Neural crest cell (in vitro differentiated cells): Measurements from ENCODE around the gene RBSN. TPM values are rescaled to one million over a fixed set of nuclear protein-coding genes. Genes with fewer than 3 reads are reported as not detected.

Experiments
- DNase-seq: peaks from one replicate; pipeline ENCODE4 v3.0.0; 2021; ENCODE audit warnings: low read depth, mixed read lengths, low spot score
- H3K27ac Mint-ChIP-seq: one replicate; pipeline ENCODE4 v1.8.0; 2021; ENCODE audit warnings: mild to moderate bottlenecking, mixed read lengths; ENCODE audit not compliant: unreplicated experiment
- H3K27me3 Mint-ChIP-seq: 2 replicates; pipeline ENCODE4 v1.8.0; 2021; ENCODE audit warnings: low read depth, mild to moderate bottlenecking, mixed read lengths
- H3K36me3 Mint-ChIP-seq: 2 replicates; pipeline ENCODE4 v1.8.0; 2021; ENCODE audit warnings: low read depth, mild to moderate bottlenecking, mixed read lengths
- H3K4me1 Mint-ChIP-seq: 2 replicates; pipeline ENCODE4 v1.8.0; 2021; ENCODE audit warnings: mixed read lengths
- H3K4me3 Mint-ChIP-seq: one replicate; pipeline ENCODE4 v1.8.0; 2021; ENCODE audit warnings: mild to moderate bottlenecking, mixed read lengths
- H3K9me3 Mint-ChIP-seq: 2 replicates; pipeline ENCODE4 v1.8.0; 2021; ENCODE audit warnings: mixed read lengths
- total RNA-seq: library from RNA; stranded (reverse); gene quantifications from 2 replicates; pipeline ENCODE4 v1.2.1, GENCODE V29; 2021
- TF ChIP-seq, protein P1 (sequence below): fragments of 200-600 bp; sonication (generic); conservative IDR thresholded peaks from 2 replicates; pipeline ENCODE4 v1.5.0; 2021; ENCODE audit warnings: antibody characterized with exemption, mild to moderate bottlenecking

RBSN gene
- total RNA-seq, 1 donor from 2014 or later, result 29.7 TPM

DNA sequence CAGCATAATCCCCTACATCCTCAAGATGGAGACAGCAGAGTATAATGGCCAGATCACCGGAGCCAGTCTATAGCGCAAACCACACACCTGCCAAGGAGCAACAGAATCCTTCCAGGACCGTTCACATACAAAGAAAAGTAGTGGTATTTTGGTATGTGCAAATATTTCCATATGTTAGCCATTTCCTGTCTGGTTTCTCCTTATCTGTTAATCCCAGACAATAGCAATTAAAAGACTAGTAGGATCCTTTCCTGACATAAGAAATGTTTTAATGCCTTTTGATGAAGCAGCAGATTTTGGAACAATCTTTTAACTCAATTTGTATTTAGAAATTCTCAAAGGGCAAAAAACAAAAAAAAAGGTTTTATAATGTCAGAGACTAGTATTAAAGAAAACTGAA, 56.0 kb downstream of the RBSN start:
- H3K4me1 Mint-ChIP-seq, result no peaks in the 10 kb centered on the region
- H3K27ac Mint-ChIP-seq, result no peak overlapping the region
- H3K27me3 Mint-ChIP-seq, result no peaks in the 10 kb centered on the region
- DNase-seq, result no peak
- H3K4me3 Mint-ChIP-seq, result no peak overlapping the region
- peaks cover 20% of the 10 kb centered on the region for H3K36me3 Mint-ChIP-seq
- TF ChIP-seq, protein P1, sequence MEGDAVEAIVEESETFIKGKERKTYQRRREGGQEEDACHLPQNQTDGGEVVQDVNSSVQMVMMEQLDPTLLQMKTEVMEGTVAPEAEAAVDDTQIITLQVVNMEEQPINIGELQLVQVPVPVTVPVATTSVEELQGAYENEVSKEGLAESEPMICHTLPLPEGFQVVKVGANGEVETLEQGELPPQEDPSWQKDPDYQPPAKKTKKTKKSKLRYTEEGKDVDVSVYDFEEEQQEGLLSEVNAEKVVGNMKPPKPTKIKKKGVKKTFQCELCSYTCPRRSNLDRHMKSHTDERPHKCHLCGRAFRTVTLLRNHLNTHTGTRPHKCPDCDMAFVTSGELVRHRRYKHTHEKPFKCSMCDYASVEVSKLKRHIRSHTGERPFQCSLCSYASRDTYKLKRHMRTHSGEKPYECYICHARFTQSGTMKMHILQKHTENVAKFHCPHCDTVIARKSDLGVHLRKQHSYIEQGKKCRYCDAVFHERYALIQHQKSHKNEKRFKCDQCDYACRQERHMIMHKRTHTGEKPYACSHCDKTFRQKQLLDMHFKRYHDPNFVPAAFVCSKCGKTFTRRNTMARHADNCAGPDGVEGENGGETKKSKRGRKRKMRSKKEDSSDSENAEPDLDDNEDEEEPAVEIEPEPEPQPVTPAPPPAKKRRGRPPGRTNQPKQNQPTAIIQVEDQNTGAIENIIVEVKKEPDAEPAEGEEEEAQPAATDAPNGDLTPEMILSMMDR, result no peak
- no peaks in the 10 kb centered on the region for H3K9me3 Mint-ChIP-seq

DNA sequence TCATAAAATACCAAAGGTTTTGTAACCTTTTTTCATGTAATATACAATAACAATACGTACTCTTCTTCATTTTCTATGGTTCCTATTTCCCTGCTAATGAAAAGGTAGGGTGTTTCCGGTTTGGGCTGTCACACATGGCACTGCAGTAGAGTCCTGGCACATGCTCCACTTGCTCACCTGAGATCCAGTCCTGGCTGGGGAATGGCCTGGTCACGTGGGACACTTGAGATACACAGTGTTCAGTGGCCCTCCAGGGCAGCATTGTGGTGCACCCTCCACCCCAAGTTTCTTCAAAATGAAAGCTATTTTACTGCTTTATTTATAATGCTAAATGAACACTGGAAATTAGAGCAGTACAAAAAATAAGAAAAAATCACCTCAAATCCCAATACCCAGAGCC, 57.0 kb downstream of the RBSN start:
- Mint-ChIP-seq H3K27me3 (no peaks in the 10 kb centered on the region), H3K36me3 (peaks cover 20% of the 10 kb centered on the region), H3K9me3 (no peaks in the 10 kb centered on the region), H3K4me1 (no peaks in the 10 kb centered on the region), H3K27ac (no peak overlapping the region), H3K4me3 (no peak overlapping the region)
- DNase-seq, result no peak
- TF ChIP-seq, protein P1, result no peak

DNA sequence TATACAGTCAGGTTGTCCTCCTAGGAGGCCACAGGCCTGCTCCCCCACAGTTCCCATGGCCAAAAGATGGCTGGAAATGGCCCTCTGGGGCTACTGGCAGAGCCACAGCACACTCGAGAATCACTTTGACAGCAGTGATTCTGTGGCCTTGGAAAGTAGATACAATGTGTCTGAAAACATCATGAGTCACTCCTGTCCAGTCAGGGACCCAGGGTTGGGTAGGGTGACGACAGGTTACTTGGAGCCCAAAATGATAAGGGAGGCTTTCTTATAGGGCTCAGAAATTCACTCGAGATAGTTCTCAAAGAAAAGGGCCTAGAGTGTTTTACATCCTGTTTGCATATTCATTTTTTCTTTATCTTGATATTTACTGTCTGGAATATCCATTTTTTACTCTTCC, 58.1 kb downstream of the RBSN start:
- TF ChIP-seq, protein P1, result no peak
- Mint-ChIP-seq H3K4me1 (no peaks in the 10 kb centered on the region), H3K27me3 (no peaks in the 10 kb centered on the region), H3K27ac (no peak overlapping the region), H3K36me3 (peaks cover 13% of the 10 kb centered on the region), H3K4me3 (no peak overlapping the region), H3K9me3 (no peaks in the 10 kb centered on the region)
- DNase-seq, result no peak

DNA sequence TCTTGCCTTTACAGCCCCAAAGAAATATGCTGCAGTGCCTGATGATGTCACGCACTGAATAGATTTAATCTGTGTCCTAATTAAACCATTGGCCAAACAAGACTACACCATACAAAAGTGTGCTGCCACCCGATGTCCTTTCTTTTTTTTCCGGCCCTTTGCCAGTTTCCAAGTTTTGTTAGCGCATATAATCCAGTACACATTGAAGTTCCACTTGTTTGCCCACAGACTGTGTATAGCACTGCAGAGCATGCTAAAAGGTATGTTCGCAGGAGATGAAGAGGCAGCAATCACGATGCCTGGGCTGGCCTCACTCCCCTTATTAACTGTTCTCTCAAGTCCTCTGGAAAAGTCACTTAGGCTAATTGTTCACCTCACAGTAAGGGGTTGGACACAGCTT, 60.6 kb downstream of the RBSN start:
- no peaks in the 10 kb centered on the region for H3K9me3 Mint-ChIP-seq
- peaks cover 10% of the 10 kb centered on the region for H3K36me3 Mint-ChIP-seq
- TF ChIP-seq, protein P1, result no peak
- no peaks in the 10 kb centered on the region for H3K27me3 Mint-ChIP-seq
- H3K4me1 Mint-ChIP-seq, result no peaks in the 10 kb centered on the region
- H3K4me3 Mint-ChIP-seq, result no peak overlapping the region
- no peak for DNase-seq
- no peak overlapping the region for H3K27ac Mint-ChIP-seq

DNA sequence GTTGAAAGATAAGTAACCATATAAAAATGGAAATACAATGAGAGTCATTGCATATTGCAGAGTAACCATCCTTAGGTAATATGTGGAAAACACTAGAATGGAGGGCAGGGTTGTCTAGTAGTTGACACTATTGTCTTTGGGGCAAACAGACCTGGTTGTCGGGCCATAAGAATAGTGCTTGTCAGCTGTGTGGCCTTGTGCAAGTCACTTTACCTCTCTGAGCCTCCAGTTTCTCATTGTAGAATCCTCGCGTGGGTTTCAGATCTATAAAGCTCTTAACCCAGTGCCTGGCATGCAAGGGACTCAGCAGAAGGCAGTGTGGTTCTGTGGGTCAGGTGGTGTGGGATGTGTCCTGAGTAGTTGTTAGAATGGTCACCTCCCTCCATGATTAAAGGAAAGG, 65.8 kb downstream of the RBSN start:
- Mint-ChIP-seq H3K4me3 (no peak overlapping the region), H3K27me3 (no peaks in the 10 kb centered on the region), H3K4me1 (no peaks in the 10 kb centered on the region), H3K27ac (no peak overlapping the region), H3K9me3 (no peaks in the 10 kb centered on the region), H3K36me3 (peaks cover 12% of the 10 kb centered on the region)
- TF ChIP-seq, protein P1, result no peak
- DNase-seq, result no peak

DNA sequence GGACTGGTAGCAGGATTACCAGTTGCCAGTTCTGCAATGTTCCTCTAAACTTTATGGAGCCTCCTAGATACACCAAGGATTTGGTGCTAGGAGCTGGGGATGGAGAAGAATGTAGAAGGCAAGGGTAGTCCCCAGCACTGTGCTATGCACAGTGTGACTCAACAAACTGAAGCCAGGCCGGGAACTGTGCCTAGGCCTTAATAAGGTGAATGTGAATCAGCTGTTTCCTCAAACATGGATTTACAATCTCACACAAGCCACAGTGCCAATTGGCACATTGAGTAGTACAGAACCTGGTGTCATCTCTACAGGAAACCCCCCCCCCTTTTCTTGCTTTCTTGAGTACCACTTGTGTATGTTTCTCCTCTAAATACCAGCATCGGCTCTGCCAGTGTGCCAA, 66.3 kb downstream of the RBSN start:
- H3K27me3 Mint-ChIP-seq, result no peaks in the 10 kb centered on the region
- peaks cover 12% of the 10 kb centered on the region for H3K36me3 Mint-ChIP-seq
- no peak overlapping the region for H3K4me3 Mint-ChIP-seq
- TF ChIP-seq, protein P1, result no peak
- no peak for DNase-seq
- no peaks in the 10 kb centered on the region for H3K4me1 Mint-ChIP-seq
- H3K27ac Mint-ChIP-seq, result no peak overlapping the region
- H3K9me3 Mint-ChIP-seq, result no peaks in the 10 kb centered on the region
